Measurements from ENCODE around the gene SCAI.
A peak's percentile ranks its signal among the peaks of the same experiment; 100 is the strongest.

Gene SCAI

GRCh38 chr9:124897570-124898460 is 245.5 kb downstream of the SCAI start:
- TF ChIP-seq NFIC (IDR thresholded peaks at IDR 0.05) (no peak), TCF12 (IDR thresholded peaks at IDR 0.05; ENCODE audit: low read depth) (no peak), ZBTB7A (IDR thresholded peaks at IDR 0.05; ENCODE audit: low read depth) (no peak), EP300 (IDR thresholded peaks at IDR 0.05; ENCODE audit: borderline replicate concordance) (no peak), MAX (IDR thresholded peaks at IDR 0.05) (no peak), EGR1 (IDR thresholded peaks at IDR 0.05) (no peak), USF1 (IDR thresholded peaks at IDR 0.05) (no peak), FOXM1 (IDR thresholded peaks at IDR 0.05; ENCODE audit: borderline replicate concordance, low read depth) (no peak), CEBPB (IDR thresholded peaks at IDR 0.05) (no peak), TAF1 (IDR thresholded peaks at IDR 0.05; ENCODE audit: low read depth) (no peak), YY1 (IDR thresholded peaks at IDR 0.05; ENCODE audit: low read depth) (no peak), TEAD4 (IDR thresholded peaks at IDR 0.05) (no peak), CREB1 (IDR thresholded peaks at IDR 0.05; ENCODE audit: low read depth) (no peak), REST (IDR thresholded peaks at IDR 0.05; ENCODE audit: low read depth) (no peak), RAD21 (IDR thresholded peaks at IDR 0.05; ENCODE audit: low read depth) (no peak)

GRCh38 chr9:124894741-124895170 is 248.6 kb downstream of the SCAI start:
- no peak for TF ChIP-seq USF1 (IDR thresholded peaks at IDR 0.05)
- peak; percentile 37; the same call in 1 of the 2 replicates for TF ChIP-seq RAD21 (IDR thresholded peaks at IDR 0.05; ENCODE audit: low read depth)

- TF ChIP-seq TEAD4 (IDR thresholded peaks at IDR 0.05) (no peak), YY1 (IDR thresholded peaks at IDR 0.05; ENCODE audit: low read depth) (no peak), CEBPB (IDR thresholded peaks at IDR 0.05) (no peak), REST (IDR thresholded peaks at IDR 0.05; ENCODE audit: low read depth) (no peak), CREB1 (IDR thresholded peaks at IDR 0.05; ENCODE audit: low read depth) (no peak), MAX (IDR thresholded peaks at IDR 0.05) (no peak), EGR1 (IDR thresholded peaks at IDR 0.05) (no peak), TAF1 (IDR thresholded peaks at IDR 0.05; ENCODE audit: low read depth) (no peak), USF1 (IDR thresholded peaks at IDR 0.05) (no peak), RAD21 (IDR thresholded peaks at IDR 0.05; ENCODE audit: low read depth) (no peak)
These were observed 249.1 kb downstream of the SCAI start for GRCh38 chr9:124894035-124894740.

Data from Ishikawa (cell line).